ENCODE data around the gene UQCR10. TPM values are rescaled to one million over a fixed set of nuclear protein-coding genes. Genes with fewer than 3 reads are reported as not detected.
A peak's percentile ranks its signal among the peaks of the same experiment; 100 is the strongest.

Gene UQCR10
- total and polyA plus RNA-seq, 2 experiments from 2014 or later, result 78.0 to 535 TPM

DNA sequence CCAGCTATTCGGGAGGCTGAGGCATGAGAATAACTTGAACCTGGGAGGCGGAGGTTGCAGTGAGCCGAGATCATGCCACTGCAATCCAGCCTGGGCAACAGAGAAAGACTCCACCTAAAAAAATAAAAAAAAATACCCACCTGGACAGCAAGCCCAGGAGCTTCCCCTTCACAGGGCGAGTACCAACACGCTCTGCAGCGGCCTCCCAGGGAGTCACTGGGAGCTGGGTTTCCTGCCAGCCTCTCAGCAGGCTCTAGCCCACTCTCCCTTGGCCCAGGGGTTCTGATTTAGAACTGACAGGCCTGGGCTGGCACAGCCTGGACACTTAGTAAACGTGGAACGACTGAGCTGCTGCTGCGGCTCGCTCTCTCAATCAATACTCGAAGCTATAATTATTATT lies 49.4 kb upstream of the UQCR10 start (continued):
- no peak for TF ChIP-seq CREB1 (CRISPR knock-in tag; IDR thresholded peaks at IDR 0.05; ENCODE audit: low read depth)
- TF ChIP-seq ZNF331 (CRISPR knock-in tag; IDR thresholded peaks at IDR 0.05; ENCODE audit: low read depth), result no peak
- no peak for TF ChIP-seq EZH2phosphoT487 (IDR thresholded peaks at IDR 0.05; ENCODE audit: unreplicated experiment)
- no peak for TF ChIP-seq JUNB (IDR thresholded peaks at IDR 0.05; ENCODE audit: unreplicated experiment)

DNA sequence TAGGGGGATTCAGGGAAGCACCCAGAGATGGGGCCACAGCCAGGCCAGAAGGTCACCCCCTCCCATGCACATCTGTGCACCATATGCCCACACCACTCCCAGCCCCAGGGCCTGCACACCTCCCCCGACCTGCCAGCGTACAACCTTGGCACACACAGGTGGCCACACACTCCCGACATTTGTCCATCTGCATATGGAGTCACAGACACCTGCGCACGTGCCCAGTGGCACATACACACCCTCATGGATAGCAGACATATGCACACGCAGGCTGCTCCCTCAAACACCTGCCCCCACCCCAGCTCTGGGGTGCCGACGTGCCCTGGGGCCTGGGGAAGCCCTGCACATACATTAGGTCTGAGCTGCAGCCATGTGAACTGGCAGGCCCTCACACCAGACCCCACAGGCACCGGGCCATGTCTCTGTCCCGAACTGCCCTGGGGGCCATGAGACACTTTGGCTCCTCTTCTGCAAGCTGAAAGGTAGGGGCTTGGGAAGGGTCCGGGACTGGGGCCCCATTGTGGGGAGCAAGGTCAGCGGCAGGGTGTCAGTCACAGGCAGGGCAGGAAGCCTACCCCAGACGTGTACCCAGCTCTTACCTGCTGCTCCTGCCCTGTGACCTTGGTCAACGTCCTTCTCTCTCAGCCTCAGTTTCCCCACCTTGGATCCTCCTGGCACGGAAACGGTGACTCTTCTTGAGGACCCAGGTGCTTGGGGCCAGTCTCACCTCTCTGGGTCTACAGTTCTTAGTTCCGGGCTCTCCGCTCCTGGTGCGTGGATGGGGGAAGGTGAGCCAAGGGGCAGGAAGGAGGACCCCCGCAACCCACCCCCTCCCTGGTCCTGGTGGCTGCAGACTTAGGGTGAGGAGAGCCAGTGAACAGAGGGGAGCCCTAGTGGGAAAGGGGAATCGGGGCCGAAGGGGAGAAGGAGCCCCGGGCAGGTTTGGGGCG lies 47.9 kb upstream of the UQCR10 start:
- H3K27ac Mint-ChIP-seq, result no peak overlapping the region
- H3K4me3 Mint-ChIP-seq, result peak overlapping the region; percentile 56; the same call in 2 of the 3 replicates
- H3K9me3 Mint-ChIP-seq, result no peaks in the 10 kb centered on the region
- H3K4me2 ChIP-seq, result peak overlapping the region; percentile 77
- TF ChIP-seq, protein P1, sequence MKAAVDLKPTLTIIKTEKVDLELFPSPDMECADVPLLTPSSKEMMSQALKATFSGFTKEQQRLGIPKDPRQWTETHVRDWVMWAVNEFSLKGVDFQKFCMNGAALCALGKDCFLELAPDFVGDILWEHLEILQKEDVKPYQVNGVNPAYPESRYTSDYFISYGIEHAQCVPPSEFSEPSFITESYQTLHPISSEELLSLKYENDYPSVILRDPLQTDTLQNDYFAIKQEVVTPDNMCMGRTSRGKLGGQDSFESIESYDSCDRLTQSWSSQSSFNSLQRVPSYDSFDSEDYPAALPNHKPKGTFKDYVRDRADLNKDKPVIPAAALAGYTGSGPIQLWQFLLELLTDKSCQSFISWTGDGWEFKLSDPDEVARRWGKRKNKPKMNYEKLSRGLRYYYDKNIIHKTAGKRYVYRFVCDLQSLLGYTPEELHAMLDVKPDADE (IDR thresholded peaks at IDR 0.05), result no peak
- peak; percentile 74 for TF ChIP-seq EZH2 (IDR thresholded peaks at IDR 0.05; ENCODE audit: low read depth, unreplicated experiment)
- DNase-seq (ENCODE audit: low spot score) (no peak), ATAC-seq (no peak)
- H2AFZ ChIP-seq, result no peak overlapping the region
- H3K79me2 ChIP-seq (replicated peaks; ENCODE audit: insufficient read depth), result no peaks in the 10 kb centered on the region
- H4K20me1 ChIP-seq (replicated peaks; ENCODE audit: insufficient read depth), result no peaks in the 10 kb centered on the region
- peaks cover 54% of the 10 kb centered on the region for H3K27me3 ChIP-seq (ENCODE audit: insufficient read depth)
- no peak overlapping the region for H3K27ac ChIP-seq (ENCODE audit: low read depth)
- H3K4me1 Mint-ChIP-seq, result peaks cover 13% of the 10 kb centered on the region; the same call in 2 of the 3 replicates
- peaks cover 48% of the 10 kb centered on the region for H3K27me3 Mint-ChIP-seq (ENCODE audit: insufficient read depth, low read depth, poor library complexity)
- no peaks in the 10 kb centered on the region for H3K9me2 ChIP-seq (ENCODE audit: insufficient read depth)
- H3K4me1 ChIP-seq (ENCODE audit: insufficient read depth), result no peaks in the 10 kb centered on the region; the same call in 1 of the 2 replicates
- H3K4me3 ChIP-seq, result peak overlapping the region; percentile 56
- no peaks in the 10 kb centered on the region for H3K36me3 ChIP-seq (ENCODE audit: insufficient read depth)
- H3K36me3 Mint-ChIP-seq (ENCODE audit: low read depth), result no peaks in the 10 kb centered on the region
- 0 out of 2 replicates have a peak, but pooled peaks cover 3% of the 10 kb centered on the region for H3F3A ChIP-seq (replicated peaks; ENCODE audit: low read depth)

DNA sequence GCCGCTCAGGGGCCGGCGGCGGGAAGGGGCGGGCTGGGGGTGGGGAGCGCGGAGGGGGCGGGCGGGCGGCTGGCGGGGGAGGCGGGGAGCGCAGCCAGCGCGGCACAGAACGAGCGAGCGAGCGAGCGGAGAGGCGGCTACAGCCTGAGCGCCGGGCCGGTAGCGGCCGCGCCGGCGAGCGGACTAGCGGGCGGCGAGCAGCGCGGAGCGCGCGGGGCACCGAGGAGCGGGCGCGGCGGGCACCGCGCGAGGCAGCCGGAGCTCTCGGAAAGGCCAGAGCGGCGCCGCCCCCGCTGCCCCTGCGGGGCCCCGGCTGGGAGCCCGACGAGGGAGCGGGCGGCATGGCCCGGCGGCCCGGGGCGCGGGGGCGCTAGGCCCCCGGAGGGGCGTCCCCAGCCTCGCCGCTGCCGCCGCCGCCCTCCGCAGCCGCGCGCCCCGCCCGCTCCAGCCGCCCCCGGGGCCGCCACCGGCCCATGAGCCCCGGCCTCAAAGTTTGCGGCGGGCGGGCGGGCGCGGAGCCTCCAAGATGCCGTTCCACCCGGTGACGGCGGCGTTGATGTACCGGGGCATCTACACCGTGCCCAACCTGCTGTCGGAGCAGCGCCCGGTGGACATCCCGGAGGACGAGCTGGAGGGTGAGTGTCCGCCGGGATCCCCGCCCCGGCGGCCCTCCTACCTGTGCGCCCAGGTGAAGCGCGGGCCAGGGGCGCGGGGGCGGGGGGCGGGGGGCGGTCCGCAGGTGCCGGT lies 47.1 kb upstream of the UQCR10 start, which contains the start of gene CABP7:
Gene CABP7, plus strand, starts transcription at position 105 of the 747 bp plus-strand sequence. Its CDS starts 422 bp downstream, at position 527.
- Histone ChIP-seq H3K27ac (ENCODE audit: low read depth) (no peak within 1 kb of the TSS), H2AFZ (peak within 1 kb of the TSS; percentile 72; the same call in 1 of the 2 replicates), H3K27me3 (ENCODE audit: insufficient read depth) (peaks cover 54% of the 10 kb centered on the region), H3K9me2 (ENCODE audit: insufficient read depth) (no peaks in the 10 kb centered on the region), H3K4me3 (peak within 1 kb of the TSS; percentile 60), H3F3A (replicated peaks; ENCODE audit: low read depth) (0 out of 2 replicates have a peak, but pooled peaks cover 3% of the 10 kb centered on the region), H3K36me3 (ENCODE audit: insufficient read depth) (no peaks in the 10 kb centered on the region), H3K4me1 (ENCODE audit: insufficient read depth) (no peaks in the 10 kb centered on the region; the same call in 1 of the 2 replicates), H4K20me1 (replicated peaks; ENCODE audit: insufficient read depth) (no peaks in the 10 kb centered on the region), H3K79me2 (replicated peaks; ENCODE audit: insufficient read depth) (no peaks in the 10 kb centered on the region), H3K4me2 (peak within 1 kb of the TSS; percentile 87)
- H3K4me1 Mint-ChIP-seq, result peaks cover 10% of the 10 kb centered on the region; the same call in 2 of the 3 replicates
- no peaks in the 10 kb centered on the region for H3K9me3 Mint-ChIP-seq
- no peak within 1 kb of the TSS for H3K27ac Mint-ChIP-seq
- peak within 1 kb of the TSS; percentile 57; the same call in 2 of the 3 replicates for H3K4me3 Mint-ChIP-seq
- TF ChIP-seq EZH2 (IDR thresholded peaks at IDR 0.05; ENCODE audit: low read depth, unreplicated experiment), result peak; percentile 51
- TF ChIP-seq, protein P1 (IDR thresholded peaks at IDR 0.05), result no peak
- peak; percentile 42 for DNase-seq (ENCODE audit: low spot score)
- no peaks in the 10 kb centered on the region for H3K36me3 Mint-ChIP-seq (ENCODE audit: low read depth)
- peak; percentile 8; the same call in 2 of the 3 replicates for ATAC-seq
- peaks cover 46% of the 10 kb centered on the region for H3K27me3 Mint-ChIP-seq (ENCODE audit: insufficient read depth, low read depth, poor library complexity)
